HepG2 (cell line): ENCODE data around the gene MVK. TPM values are rescaled to one million over a fixed set of nuclear protein-coding genes. Genes with fewer than 3 reads are reported as not detected.

Experiments
- ATAC-seq: fragments of 200-7000 bp; cut with Tn5 transposase; 3 replicates; pipeline ENCODE4 v1.9.1; 2020; ENCODE audit warnings: mild to moderate bottlenecking, moderate library complexity
- BruUV-seq: library from RNA; stranded (reverse); fragments of 400-500 nt; replicated peaks from 2 replicates; lab custom pipeline; 2021; lab: Mats Ljungman, UMichigan
- CTCF ChIA-PET: fragments of 300-600 bp; formaldehyde crosslinking; extraction: SDS; loops from one replicate; lab custom pipeline; 2021; ENCODE audit warnings: low total read pairs, inconsistent platforms, low intra/inter-chr PET ratio; lab: Yijun Ruan, JAX
- POLR2A ChIA-PET: fragments of 350-600 bp; sonication (Branson Sonifier 250); formaldehyde crosslinking; loops from one replicate; lab custom pipeline; 2020; ENCODE audit warnings: antibody characterized with exemption, inconsistent platforms; lab: Yijun Ruan, JAX
- DNase-seq: peaks from one replicate; pipeline ENCODE4 v3.0.0-alpha.2; 2015; ENCODE audit warnings: low spot score
- FAIRE-seq: peaks from 3 replicates; lab custom pipeline; 2011; peaks lifted over from hg19 to GRCh38; lab: Jason Lieb, UNC
- H2AFZ ChIP-seq: one replicate; pipeline ENCODE4 v1.6.1; 2011; ENCODE audit warnings: low read length, inconsistent platforms
- H3K27ac ChIP-seq: fragments of 300-600 bp; 3 replicates; pipeline ENCODE4 v1.8.0; 2011; ENCODE audit warnings: mixed run types, mild to moderate bottlenecking, mixed read lengths, low read length, inconsistent platforms; ENCODE audit not compliant: insufficient read depth; ENCODE audit errors: extremely low read length
- H3K27me3 ChIP-seq, 2 experiments: fragments of 200-600 bp in 1 of 2; 2 replicates in 1 of 2; 3 replicates in 1 of 2; pipeline versions ENCODE4 v1.6.0 to v1.8.0; 2011; ENCODE audit warnings: low read length in 2 of 2, mild to moderate bottlenecking in 2 of 2, moderate library complexity in 2 of 2, inconsistent platforms in 1 of 2; ENCODE audit not compliant: insufficient read depth in 2 of 2, control insufficient read depth in 1 of 2
- H3K36me3 ChIP-seq, 2 experiments: fragments of 200-600 bp in 1 of 2; replicated peaks in 1 of 2; 2 replicates in 1 of 2; 3 replicates in 1 of 2; pipeline versions ENCODE4 v1.5.1 to v1.8.0; 2011; ENCODE audit warnings: low read length in 2 of 2, inconsistent platforms in 1 of 2; ENCODE audit not compliant: insufficient read depth in 2 of 2, control insufficient read depth in 1 of 2
- H3K4me1 ChIP-seq: 2 replicates; pipeline ENCODE4 v1.5.1; 2012; ENCODE audit warnings: low read length, inconsistent platforms; ENCODE audit not compliant: insufficient read depth
- H3K4me2 ChIP-seq: 2 replicates; pipeline ENCODE4 v1.6.0; 2011; ENCODE audit warnings: low read depth, low read length, inconsistent platforms
- H3K4me3 ChIP-seq, 3 experiments: fragments of 200-600 bp in 1 of 3; sonication (generic), shearing (Covaris generic) in 1 of 3; replicated peaks in 1 of 3; 2 replicates each; pipeline ENCODE4 v1.5.1; 2011 to 2016; ENCODE audit warnings: low read length in 3 of 3, inconsistent platforms in 2 of 3, low read depth in 2 of 3, mild to moderate bottlenecking in 2 of 3, control low read depth in 1 of 3, mixed read lengths in 1 of 3; ENCODE audit not compliant: insufficient read depth in 1 of 3
- H3K79me2 ChIP-seq: one replicate; pipeline ENCODE4 v1.6.1; 2011; ENCODE audit warnings: low read length, inconsistent platforms; ENCODE audit not compliant: insufficient read depth
- H3K9ac ChIP-seq: 2 replicates; pipeline ENCODE4 v1.6.0; 2011; ENCODE audit warnings: mild to moderate bottlenecking, low read depth, low read length, inconsistent platforms; ENCODE audit not compliant: insufficient read depth
- H3K9me3 ChIP-seq: 2 replicates; pipeline ENCODE4 v1.5.1; 2012; ENCODE audit warnings: mild to moderate bottlenecking, low read length
- H4K20me1 ChIP-seq: 2 replicates; pipeline ENCODE4 v1.6.0; 2011; ENCODE audit warnings: inconsistent platforms, mild to moderate bottlenecking, low read length, moderate library complexity; ENCODE audit not compliant: insufficient read depth
- AGO2 ChIP-seq: fragments of 200-400 bp; formaldehyde crosslinking; optimal IDR thresholded peaks from 2 replicates; pipeline ENCODE3; 2017; ENCODE audit warnings: mild to moderate bottlenecking, low read depth, low read length, moderate library complexity
- ATF7 ChIP-seq, 2 experiments: fragments of 450-650 bp in 1 of 2; sonication (generic) in 1 of 2; formaldehyde crosslinking in 1 of 2; IDR thresholded peaks; 2 replicates each; pipeline versions ENCODE4 v1.4.0 to v1.6.1; 2016 to 2020; ENCODE audit warnings: antibody characterized with exemption in 1 of 2, mild to moderate bottlenecking in 1 of 2, missing genetic modification reagents in 1 of 2
- BCL3 ChIP-seq: sonication (generic); formaldehyde crosslinking; IDR thresholded peaks from 2 replicates; pipeline ENCODE4 v1.5.1; 2020; ENCODE audit warnings: mild to moderate bottlenecking, missing genetic modification reagents, moderate library complexity
- ELF3 ChIP-seq: IDR thresholded peaks from 2 replicates; pipeline ENCODE4 v1.6.1; 2016; ENCODE audit warnings: missing genetic modification reagents, missing compliant biosample characterization
- FOXA1 ChIP-seq, 2 experiments: fragments of 450-650 bp in 1 of 2; sonication (generic) in 1 of 2; formaldehyde crosslinking in 1 of 2; IDR thresholded peaks; 2 replicates each; pipeline versions ENCODE4 v1.4.0 to v1.6.1; 2016 to 2020; ENCODE audit warnings: missing genetic modification reagents in 1 of 2
- HHEX ChIP-seq: IDR thresholded peaks from 2 replicates; pipeline ENCODE4 v1.6.1; 2016; ENCODE audit warnings: control low read depth
- HNRNPLL ChIP-seq: fragments of 200-400 bp; formaldehyde crosslinking; IDR thresholded peaks from 2 replicates; pipeline ENCODE4 v1.6.1; 2017; ENCODE audit warnings: mild to moderate bottlenecking, low read depth, low read length; ENCODE audit not compliant: poor library complexity, severe bottlenecking
- IKZF1 ChIP-seq: fragments of 450-650 bp; IDR thresholded peaks from 2 replicates; pipeline ENCODE4 v1.7.1; 2016
- KAT2B ChIP-seq: fragments of 150-350 bp; IDR thresholded peaks from 2 replicates; pipeline ENCODE4 v1.6.1; 2014; ENCODE audit warnings: low read depth, low read length, borderline replicate concordance
- MNT ChIP-seq: fragments of 450-650 bp; IDR thresholded peaks from 2 replicates; pipeline ENCODE4 v1.6.1; 2016
- ZKSCAN5 ChIP-seq: sonication (generic); formaldehyde crosslinking; IDR thresholded peaks from 2 replicates; pipeline ENCODE4 v1.5.1; 2020; ENCODE audit warnings: mild to moderate bottlenecking, missing genetic modification reagents
- ZNF101 ChIP-seq: sonication (generic); formaldehyde crosslinking; IDR thresholded peaks from 2 replicates; pipeline ENCODE4 v1.4.0; 2020; ENCODE audit warnings: mild to moderate bottlenecking, low read depth, missing genetic modification reagents, borderline replicate concordance
- ZNF382 ChIP-seq: sonication (generic); formaldehyde crosslinking; IDR thresholded peaks from 2 replicates; pipeline ENCODE4 v1.5.0; 2020; ENCODE audit warnings: missing genetic modification reagents, mild to moderate bottlenecking, borderline replicate concordance
- ZNF597 ChIP-seq: sonication (generic); formaldehyde crosslinking; IDR thresholded peaks from 2 replicates; pipeline ENCODE4 v1.5.0; 2020; ENCODE audit warnings: missing genetic modification reagents
- ZNF614 ChIP-seq: IDR thresholded peaks from 2 replicates; pipeline ENCODE4 v1.6.1; 2018; ENCODE audit warnings: missing biosample characterization, missing genetic modification reagents, inconsistent platforms, borderline replicate concordance
- ZNF770 ChIP-seq: sonication (generic); formaldehyde crosslinking; IDR thresholded peaks from 2 replicates; pipeline ENCODE4 v1.5.0; 2020; ENCODE audit warnings: mild to moderate bottlenecking, missing genetic modification reagents
- WGBS: methylation state at CpG from one replicate; pipeline ENCODE4 v1.1.6; 2017; ENCODE audit warnings: low lambda C conversion rate; 5-methylcytosine and 5-hydroxymethylcytosine counted together
- in situ Hi-C: cut with HindIII; loops from 2 replicates; pipeline ENCODE4 v1.10.0; 2017; ENCODE audit warnings: low pct_unique_long_range_greater_than_20kb; ENCODE audit not compliant: extremely low pct_ligation_motif_present
- intact Hi-C: fragments of 100-400 bp; cut with micrococcal nuclease; formaldehyde crosslinking; loops from one replicate; pipeline ENCODE4 v1.10.0; 2022; ENCODE audit not compliant: unreplicated experiment
- polyA plus RNA-seq, 8 experiments: library from polyadenylated mRNA; depleted of rRNA in 3 of 8; stranded (reverse) in 7 of 8; unstranded in 1 of 8; fragments of >200 nt; fragmentation: Illumina TruSeq in 4 of 8; extraction: Trizol in 4 of 8; gene quantifications; 2 replicates each; pipeline versions ENCODE4 v1.2.1 to v1.2.3, GENCODE V29; 2011 to 2016; ENCODE audit warnings: low read depth in 4 of 8, missing spikeins in 1 of 8, mixed read lengths in 1 of 8; ENCODE audit not compliant: insufficient read depth in 1 of 8
- total RNA-seq, 5 experiments: library from RNA; depleted of rRNA; stranded (reverse); fragments of >200 nt; fragmentation: Illumina TruSeq; extraction: Trizol; gene quantifications; 2 replicates each; pipeline ENCODE4 v1.2.3, GENCODE V29; 2016; ENCODE audit warnings: low read depth in 1 of 5

The MVK gene
- total and polyA plus RNA-seq, 2 of the 13 experiments (the other 11 are each of a cell fraction or from before 2014, with no cell fraction given): 11.6 to 66.9 TPM

- no peaks in the 10 kb centered on the region for H3K9me3 ChIP-seq
- intact Hi-C loops: no loop called here
- BruUV-seq: no TSS peak
- WGBS: 93% methylated on average over 2 of the region's 3 CpGs
- no peak overlapping the region for H3K27ac ChIP-seq
- no peak overlapping the region for H3K9ac ChIP-seq
- no peak overlapping the region for H3K4me3 ChIP-seq
- ChIA-PET POLR2A (no interaction called here), CTCF (no interaction called here)
- no peaks in the 10 kb centered on the region for H4K20me1 ChIP-seq
- ATAC-seq (no peak), DNase-seq (no peak), FAIRE-seq (no peak)
- TF ChIP-seq ZNF597 (CRISPR knock-in tag) (no peak), ZNF614 (CRISPR knock-in tag) (no peak), ZNF101 (CRISPR knock-in tag) (no peak), ZNF382 (CRISPR knock-in tag) (no peak), ATF7 (IDR thresholded peaks at IDR 0.05) (no peak), ATF7 (CRISPR knock-in tag; IDR thresholded peaks at IDR 0.05) (no peak), IKZF1 (no peak), AGO2 (no peak), ZKSCAN5 (CRISPR knock-in tag) (no peak), BCL3 (CRISPR knock-in tag) (no peak), ELF3 (CRISPR knock-in tag) (no peak), ZNF770 (CRISPR knock-in tag) (no peak), HHEX (no peak), FOXA1 (IDR thresholded peaks at IDR 0.05) (no peak), FOXA1 (CRISPR knock-in tag; IDR thresholded peaks at IDR 0.05) (no peak), HNRNPLL (no peak), MNT (no peak), KAT2B (no peak)
- H3K79me2 ChIP-seq: no peaks in the 10 kb centered on the region
- H3K36me3 ChIP-seq: peaks cover 15 to 23% of the 10 kb centered on the region in 2 experiments; a peak in 4 of 5 replicates
- H2AFZ ChIP-seq: no peak overlapping the region
- H3K4me2 ChIP-seq: no peak overlapping the region
- no peaks in the 10 kb centered on the region for H3K27me3 ChIP-seq
- peaks cover 16% of the 10 kb centered on the region for H3K4me1 ChIP-seq
- in situ Hi-C loops: no loop called here
These were observed 48.4 kb upstream of the MVK start for GRCh38 chr12:109525279-109525585.
